Lung (tissue), 12 donors: Measurements from ENCODE around the gene MCF2L2. TPM values are rescaled to one million over a fixed set of nuclear protein-coding genes. Genes with fewer than 3 reads are reported as not detected.

ENCODE experiments used
- ATAC-seq: fragments of 200-7000 bp; cut with Tn5 transposase; one replicate; pipeline ENCODE4 v1.9.1; 2020; ENCODE audit warnings: moderate number of reproducible peaks; ENCODE audit not compliant: insufficient read depth, low FRiP score
- DNase-seq, 3 donors: peaks; one replicate each; pipeline ENCODE4 v3.0.0-alpha.2; 2013 to 2017
- H3K27ac ChIP-seq, 2 donors: one replicate each; pipeline ENCODE4 v1.5.1; 2013; ENCODE audit warnings: mild to moderate bottlenecking in 2 of 2, moderate library complexity in 2 of 2, control low read depth in 1 of 2, inconsistent platforms in 1 of 2, low read depth in 1 of 2, low read length in 1 of 2
- H3K27me3 ChIP-seq, 3 donors: one replicate each; pipeline ENCODE4 v1.5.1; 2013; ENCODE audit warnings: low read length in 2 of 3; ENCODE audit not compliant: control insufficient read depth in 3 of 3, insufficient read depth in 3 of 3
- H3K36me3 ChIP-seq, 4 donors: one replicate each; pipeline ENCODE4 v1.5.1; 2013; ENCODE audit warnings: low read length in 4 of 4, mild to moderate bottlenecking in 1 of 4, moderate library complexity in 1 of 4; ENCODE audit not compliant: control insufficient read depth in 4 of 4, insufficient read depth in 4 of 4
- H3K4me1 ChIP-seq, 5 donors: one replicate each; pipeline ENCODE4 v1.5.1; 2013; ENCODE audit warnings: low read length in 5 of 5, mild to moderate bottlenecking in 2 of 5, moderate library complexity in 1 of 5; ENCODE audit not compliant: control insufficient read depth in 5 of 5, insufficient read depth in 5 of 5
- H3K4me3 ChIP-seq: one replicate; pipeline ENCODE4 v1.5.1; 2013; ENCODE audit warnings: mild to moderate bottlenecking, control low read depth, moderate library complexity
- H3K9ac ChIP-seq, 2 donors: one replicate each; pipeline ENCODE4 v1.5.1; 2013; ENCODE audit warnings: low read length in 2 of 2, control low read depth in 1 of 2; ENCODE audit not compliant: insufficient read depth in 1 of 2
- H3K9me3 ChIP-seq, 4 donors: one replicate each; pipeline ENCODE4 v1.5.1; 2013; ENCODE audit warnings: low read length in 3 of 4, mild to moderate bottlenecking in 1 of 4, moderate library complexity in 1 of 4; ENCODE audit not compliant: control insufficient read depth in 4 of 4, insufficient read depth in 3 of 4
- WGBS, 2 donors: extraction: QIAGEN DNeasy Blood & Tissue Kit; methylation state at CpG; one replicate each; pipeline ENCODE4 v1.1.7; 2013; 5-methylcytosine and 5-hydroxymethylcytosine counted together
- polyA plus RNA-seq, 2 donors: library from polyadenylated mRNA; stranded (reverse); fragments of 200-250 nt; gene quantifications; one replicate each; pipeline ENCODE4 v1.2.1, GENCODE V29; 2013
- total RNA-seq, 2 donors: library from RNA; depleted of rRNA in 1 of 2; stranded (reverse); fragments of >200 nt in 1 of 2; gene quantifications; one replicate each; pipeline ENCODE4 v1.2.1, GENCODE V29; 2014 to 2021
- TF ChIP-seq, protein P1 (sequence below): IDR thresholded peaks from 2 replicates; pipeline ENCODE4 v1.5.1; 2012; ENCODE audit warnings: mild to moderate bottlenecking; ENCODE audit errors: control extremely low read depth, extremely low read depth
- donor health status: control.
- donor health status: control.
- donor health status: Bipolar disorder and iron deficiency.
- donor health status: healthy.
- donor health status: DM: yes; HTN: yes; CAD: no.

The MCF2L2 gene
- total and polyA plus RNA-seq, 4 donors: 0.26 to 1.7 (median 1.0) TPM

DNA sequence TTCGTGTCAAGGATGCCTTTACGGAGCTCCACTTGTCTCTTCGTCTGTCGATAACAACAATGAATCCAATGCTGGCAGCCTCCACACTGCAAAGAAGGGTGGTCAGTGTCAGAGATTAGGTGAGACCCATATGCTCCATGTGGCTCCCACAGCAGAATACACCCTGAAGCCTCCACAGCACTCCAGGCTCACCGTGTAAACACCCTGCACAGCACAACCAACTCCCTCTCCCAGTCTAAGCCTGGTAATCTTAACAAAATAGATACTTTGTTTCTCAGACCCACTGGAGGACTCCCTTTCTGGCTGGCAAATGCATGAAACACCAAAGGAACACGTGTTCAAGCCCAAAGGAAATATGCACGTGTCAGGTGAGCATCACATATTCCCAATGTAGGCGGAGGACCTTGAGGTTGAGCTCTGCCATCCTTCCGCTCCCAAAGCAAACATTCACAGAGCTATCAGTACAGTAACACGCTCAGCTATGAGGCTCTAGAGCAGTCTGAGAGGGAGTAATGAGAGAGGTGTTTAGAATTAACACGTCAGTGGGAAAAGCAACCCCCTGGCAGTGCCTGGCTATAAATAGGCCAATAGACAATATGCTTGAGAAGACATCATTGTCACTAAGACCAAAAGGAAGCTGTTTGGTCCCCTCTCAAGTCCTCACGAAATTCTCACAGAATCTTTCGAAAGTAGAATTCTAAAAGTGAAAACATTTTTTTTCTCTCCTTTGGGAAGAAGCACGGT, 86.7 kb downstream of the MCF2L2 start:
- DNase-seq: no peak
- H3K27ac ChIP-seq: no peak overlapping the region
- 84% methylated on average over 14 of the region's 14 CpGs for WGBS, 2 donors
- ATAC-seq: no peak
- H3K9ac ChIP-seq: no peak overlapping the region
- no peaks in the 10 kb centered on the region for H3K27me3 ChIP-seq
- TF ChIP-seq, protein P1, sequence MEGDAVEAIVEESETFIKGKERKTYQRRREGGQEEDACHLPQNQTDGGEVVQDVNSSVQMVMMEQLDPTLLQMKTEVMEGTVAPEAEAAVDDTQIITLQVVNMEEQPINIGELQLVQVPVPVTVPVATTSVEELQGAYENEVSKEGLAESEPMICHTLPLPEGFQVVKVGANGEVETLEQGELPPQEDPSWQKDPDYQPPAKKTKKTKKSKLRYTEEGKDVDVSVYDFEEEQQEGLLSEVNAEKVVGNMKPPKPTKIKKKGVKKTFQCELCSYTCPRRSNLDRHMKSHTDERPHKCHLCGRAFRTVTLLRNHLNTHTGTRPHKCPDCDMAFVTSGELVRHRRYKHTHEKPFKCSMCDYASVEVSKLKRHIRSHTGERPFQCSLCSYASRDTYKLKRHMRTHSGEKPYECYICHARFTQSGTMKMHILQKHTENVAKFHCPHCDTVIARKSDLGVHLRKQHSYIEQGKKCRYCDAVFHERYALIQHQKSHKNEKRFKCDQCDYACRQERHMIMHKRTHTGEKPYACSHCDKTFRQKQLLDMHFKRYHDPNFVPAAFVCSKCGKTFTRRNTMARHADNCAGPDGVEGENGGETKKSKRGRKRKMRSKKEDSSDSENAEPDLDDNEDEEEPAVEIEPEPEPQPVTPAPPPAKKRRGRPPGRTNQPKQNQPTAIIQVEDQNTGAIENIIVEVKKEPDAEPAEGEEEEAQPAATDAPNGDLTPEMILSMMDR: no peak
- no peak overlapping the region for H3K4me3 ChIP-seq
- no peaks in the 10 kb centered on the region for H3K9me3 ChIP-seq
- H3K4me1 ChIP-seq: no peaks in the 10 kb centered on the region
- no peaks in the 10 kb centered on the region for H3K36me3 ChIP-seq

DNA sequence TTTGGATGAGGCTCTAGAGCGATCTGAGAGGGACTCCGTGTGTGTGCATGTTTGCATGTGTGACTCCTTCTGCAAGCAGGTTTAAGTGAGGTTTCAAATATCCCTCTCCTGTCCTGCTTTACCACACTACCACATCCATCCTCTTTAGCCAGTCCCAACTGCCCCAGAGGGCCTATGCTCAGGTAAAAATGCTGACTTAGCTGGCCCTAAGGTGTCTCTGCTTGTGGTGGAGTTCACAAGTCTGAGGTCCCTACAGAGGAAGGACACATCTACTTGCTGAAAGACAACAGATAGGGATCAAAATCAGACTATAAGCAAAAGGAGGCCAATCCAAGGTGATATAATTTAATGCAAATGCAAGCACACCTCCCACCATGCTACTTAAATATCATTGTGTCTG, 88.2 kb downstream of the MCF2L2 start:
- TF ChIP-seq, protein P1: no peak
- Histone ChIP-seq H3K9me3 (no peaks in the 10 kb centered on the region), H3K27ac (no peak overlapping the region), H3K27me3 (no peaks in the 10 kb centered on the region), H3K9ac (no peak overlapping the region), H3K4me3 (no peak overlapping the region), H3K4me1 (no peaks in the 10 kb centered on the region), H3K36me3 (no peaks in the 10 kb centered on the region)
- ATAC-seq (no peak), DNase-seq (no peak)
- 93 to 98% methylated on average over 2 of the region's 2 CpGs for WGBS, 2 donors

DNA sequence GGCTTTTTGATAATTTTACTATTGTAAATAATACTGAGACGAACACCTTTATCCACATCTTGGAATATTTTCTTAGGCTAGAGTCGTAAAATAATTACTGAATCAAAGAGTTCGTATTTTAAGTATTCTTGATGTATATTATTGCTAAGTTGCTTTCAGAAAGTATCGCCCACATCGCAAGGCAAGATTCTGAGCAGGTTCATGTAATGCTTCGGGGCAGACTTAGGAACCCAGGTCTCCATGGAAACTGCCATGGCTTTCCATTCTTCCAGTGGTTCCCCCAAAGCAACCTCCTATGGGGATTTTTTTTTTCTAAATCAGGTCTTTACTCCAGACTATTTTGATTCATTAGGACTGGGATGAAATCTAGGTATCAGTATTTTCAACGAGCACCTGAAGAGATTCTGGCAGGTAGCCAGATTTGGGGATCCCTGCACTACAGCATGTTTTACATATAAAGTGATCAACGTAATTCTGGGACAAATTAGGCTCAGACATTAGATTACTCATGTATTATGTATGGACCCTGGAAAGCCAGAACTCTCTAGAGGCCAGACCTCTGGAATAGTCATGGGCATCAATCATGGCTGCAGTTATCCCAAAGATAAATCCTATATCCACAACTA, 88.8 kb downstream of the MCF2L2 start:
- ATAC-seq (no peak), DNase-seq (no peak)
- Histone ChIP-seq H3K4me3 (no peak overlapping the region), H3K9ac (no peak overlapping the region), H3K27me3 (no peaks in the 10 kb centered on the region), H3K9me3 (no peaks in the 10 kb centered on the region), H3K4me1 (no peaks in the 10 kb centered on the region), H3K27ac (no peak overlapping the region), H3K36me3 (no peaks in the 10 kb centered on the region)
- 91 to 95% methylated on average over 8 of the region's 8 CpGs for WGBS, 2 donors
- TF ChIP-seq, protein P1: no peak
